ENCODE results near the gene CCDC7.
"Not testable (repeated sequence)": the region's sequence is repeated elsewhere in the genome, so short reads cannot be mapped to it uniquely, and the experiment has no call there.

Gene CCDC7

DNA sequence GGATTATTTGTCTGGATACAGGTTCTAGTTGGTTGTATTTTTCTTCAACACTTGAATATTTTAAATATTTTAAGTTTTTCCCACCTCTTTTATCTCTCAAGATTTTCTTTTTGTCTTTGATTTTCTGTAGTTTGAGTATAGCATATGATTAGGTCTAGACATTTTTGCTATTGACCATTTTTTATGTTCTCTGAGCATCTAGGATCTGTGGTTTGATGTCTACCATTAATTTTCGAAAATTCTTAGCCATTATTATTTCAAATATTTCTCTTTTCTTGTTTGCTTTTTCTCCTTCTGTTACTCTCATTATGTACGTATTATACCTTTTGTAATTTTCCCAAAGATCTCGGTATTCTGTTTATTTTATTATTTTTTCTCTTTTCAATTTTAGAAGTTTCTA is 293.0 kb downstream of the CCDC7 start:
- no peak for DNase-seq

DNA sequence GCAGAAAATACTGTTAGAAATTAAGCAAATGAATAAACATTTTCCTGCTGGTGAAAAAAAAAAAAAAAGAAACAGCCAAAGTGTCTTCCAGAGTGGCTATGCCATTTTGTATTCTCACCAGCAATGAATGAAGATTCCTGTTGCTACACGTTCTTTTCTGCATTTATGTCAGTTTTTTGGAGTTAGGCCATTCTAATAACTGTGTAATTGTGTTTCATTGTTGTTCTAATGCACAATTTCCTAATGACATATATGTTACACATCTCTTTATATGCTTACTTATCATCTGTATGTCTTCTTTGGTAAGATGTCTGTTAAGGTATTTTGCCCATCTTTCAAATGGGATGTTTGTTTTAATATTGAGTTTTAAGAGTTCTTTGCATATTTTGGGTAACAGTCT is 298.4 kb downstream of the CCDC7 start:
- no peak for DNase-seq

DNA sequence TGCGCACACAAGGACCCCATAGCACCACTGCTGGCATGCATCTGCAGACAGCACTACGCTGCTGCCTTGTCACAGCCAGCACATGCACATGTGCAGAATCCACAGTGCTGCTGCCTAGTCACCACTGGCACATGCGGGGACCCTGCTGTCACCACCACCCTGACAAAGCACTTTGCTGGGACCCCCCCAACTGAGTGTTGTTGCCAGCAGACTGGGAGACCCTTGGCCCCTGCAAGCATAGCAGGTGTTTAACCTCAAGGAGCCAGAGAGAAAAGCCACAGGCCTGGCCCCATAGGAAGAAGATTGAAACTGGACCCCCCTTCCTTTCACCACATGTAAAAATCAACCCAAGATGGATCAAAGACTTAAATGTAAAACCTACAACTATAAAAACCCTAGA is 300.9 kb downstream of the CCDC7 start:
- no peak for DNase-seq

DNA sequence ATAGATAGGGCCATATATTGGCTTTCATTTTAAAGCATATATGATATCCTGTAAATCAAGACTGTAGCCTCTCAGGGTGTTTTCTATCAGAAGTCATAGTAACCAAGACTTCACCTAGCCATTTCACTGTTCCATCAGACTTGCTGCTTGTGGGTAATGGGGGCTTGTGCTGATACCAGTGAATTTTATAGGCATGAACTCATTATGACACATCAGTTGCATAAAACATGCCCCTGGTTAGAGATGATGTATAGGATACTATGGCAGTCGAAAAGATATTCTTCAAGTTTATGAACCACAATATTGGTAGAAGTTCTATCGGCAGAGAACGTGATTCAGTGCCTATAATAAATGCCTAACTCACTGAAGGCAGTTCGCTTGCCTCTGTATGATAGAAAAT is 305.6 kb downstream of the CCDC7 start:
- no peak for DNase-seq

DNA sequence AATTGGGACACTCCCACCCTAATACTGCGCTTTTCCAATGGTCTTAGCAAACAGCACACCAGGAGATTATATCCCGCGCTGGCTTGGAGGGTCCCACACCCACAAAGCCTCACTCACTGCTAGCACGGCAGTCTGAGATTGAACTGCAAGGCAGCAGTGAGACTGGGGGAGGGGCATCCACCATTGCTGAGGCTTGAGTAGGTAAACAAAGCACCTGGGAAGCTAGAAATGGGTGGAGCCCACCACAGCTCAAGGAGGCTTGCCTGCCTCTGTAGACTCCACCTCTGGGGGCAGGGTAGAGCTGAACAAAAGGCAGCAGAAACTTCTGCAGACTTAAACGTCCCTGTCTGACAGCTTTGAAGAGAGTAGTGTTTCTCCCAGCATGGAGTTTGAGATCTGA is 309.0 kb downstream of the CCDC7 start:
- DNase-seq = not testable (repeated sequence)

DNA sequence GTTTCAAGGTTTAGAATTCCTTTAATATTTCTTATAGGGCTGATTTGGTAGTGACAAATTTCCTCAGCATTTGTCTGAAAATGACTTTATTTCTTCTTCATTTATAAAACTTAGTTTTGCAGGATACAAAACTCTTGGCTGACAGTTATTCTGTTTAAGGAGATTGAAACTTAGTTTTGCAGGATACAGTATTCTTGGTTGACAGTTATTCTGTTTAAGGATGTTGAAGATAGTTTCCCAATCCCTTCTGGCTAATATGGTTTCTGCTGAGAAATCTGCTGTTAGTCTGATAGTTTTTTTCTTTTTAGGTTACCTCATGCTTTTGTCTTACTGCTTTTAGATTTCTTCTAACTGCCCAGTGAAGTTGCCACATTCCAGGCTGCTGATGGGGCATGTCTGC is 325.3 kb downstream of the CCDC7 start:
- no peak for DNase-seq

DNA sequence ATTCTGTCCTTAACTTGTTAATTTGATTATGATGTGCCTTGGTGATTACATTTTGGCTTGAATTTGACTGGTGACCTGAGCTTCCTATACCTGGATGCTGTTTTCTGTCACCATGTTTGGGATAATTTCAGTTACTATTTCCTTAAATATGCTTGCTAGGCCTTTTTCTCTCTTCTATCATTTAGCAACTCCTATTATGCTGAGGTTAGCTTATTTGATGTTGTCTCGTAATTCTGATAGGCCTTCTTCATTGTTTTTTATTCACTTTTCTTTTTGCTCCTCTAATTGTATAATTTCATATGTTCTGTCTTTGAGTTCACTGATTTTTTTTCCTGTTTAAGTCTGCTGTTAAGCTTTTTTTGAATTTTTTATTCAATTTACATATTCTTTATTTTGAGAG is 327.2 kb downstream of the CCDC7 start:
- DNase-seq = no peak

DNA sequence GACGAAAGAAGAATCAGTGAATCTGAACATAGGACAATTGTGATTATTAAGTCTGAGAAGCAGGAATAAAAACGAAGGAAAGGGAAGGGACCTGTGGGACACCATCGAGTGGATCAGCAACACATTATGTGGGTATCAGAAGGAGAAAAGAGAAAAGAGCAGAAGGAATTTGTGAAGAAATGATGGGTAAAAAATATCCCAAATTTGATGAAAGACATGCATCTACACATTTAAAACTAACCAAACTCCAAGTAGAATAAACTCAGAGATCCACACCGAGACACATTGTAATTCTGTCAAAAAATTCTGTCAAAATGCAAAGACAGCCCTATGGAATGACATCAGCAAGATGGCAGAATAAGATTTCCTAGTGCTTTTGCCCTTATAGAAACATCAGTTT is 341.0 kb downstream of the CCDC7 start:
- no peak for DNase-seq

DNA sequence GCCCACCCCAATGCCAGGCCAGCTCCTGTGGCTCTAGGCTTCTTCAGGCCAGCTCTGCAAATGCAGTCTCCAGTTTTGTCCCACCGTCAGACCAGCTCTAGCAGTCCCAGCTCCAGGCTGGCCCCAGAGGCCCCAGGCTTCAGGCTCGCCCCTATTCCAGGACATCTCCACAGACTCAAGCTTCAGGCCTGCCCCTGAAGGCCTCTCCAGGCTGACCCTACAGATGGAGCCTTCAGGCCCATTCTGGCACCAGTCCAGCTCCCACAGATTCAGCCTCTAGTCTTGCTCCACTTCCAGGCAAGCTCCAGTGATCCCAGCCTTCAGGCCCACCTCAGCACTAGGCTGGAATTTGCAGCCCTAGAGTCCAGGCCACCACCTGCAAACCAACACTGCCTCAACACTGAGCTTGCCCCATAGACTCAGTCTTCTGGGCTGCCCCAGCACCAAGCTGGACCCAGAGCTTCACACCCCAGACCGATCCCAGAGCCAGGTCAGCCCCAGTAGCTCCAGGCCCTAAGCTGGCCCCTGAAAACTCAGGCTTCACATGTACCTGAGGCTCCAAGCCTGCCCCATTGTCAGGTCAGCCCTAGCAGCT is 341.8 kb downstream of the CCDC7 start:
- DNase-seq = no peak

DNA sequence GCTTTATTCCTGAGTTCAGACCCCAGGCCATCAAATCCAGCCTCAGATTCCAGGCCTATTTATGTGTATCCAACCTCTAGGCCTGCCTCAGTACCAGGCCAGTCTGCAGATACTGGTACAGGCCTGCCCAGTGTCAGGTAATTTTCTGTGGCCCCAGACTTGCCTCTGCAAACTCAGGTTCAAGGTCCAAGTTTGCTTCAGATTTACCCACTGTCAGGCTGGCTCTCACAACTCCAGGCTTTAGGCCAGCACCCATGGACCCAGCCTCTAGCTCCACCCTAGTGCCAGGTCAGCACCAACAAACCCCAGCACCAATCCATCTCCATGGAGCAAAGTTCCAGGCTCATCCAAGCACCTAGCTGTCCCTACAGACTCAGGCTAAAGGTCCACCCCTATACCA is 342.4 kb downstream of the CCDC7 start:
- DNase-seq = no peak

DNA sequence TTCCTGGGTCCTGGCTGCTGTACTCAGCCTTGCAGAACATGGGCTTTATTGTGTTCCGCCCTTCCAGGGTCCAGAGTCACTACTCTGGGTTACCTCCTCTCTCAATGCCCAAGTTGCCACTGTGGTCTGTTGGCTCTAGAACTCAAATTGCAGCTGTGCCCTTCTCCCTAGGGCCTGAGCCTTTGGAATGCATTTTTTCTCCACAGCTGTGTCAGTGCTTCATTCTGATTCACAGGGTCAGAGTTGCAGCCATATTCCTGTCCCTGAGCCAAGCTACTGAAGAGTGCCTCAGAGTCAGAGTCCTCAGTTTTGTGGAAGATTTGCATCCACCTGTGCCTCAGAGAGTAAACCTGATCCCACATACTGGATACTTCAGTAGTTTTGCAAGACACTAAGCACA is 344.5 kb downstream of the CCDC7 start:
- DNase-seq = no peak

DNA sequence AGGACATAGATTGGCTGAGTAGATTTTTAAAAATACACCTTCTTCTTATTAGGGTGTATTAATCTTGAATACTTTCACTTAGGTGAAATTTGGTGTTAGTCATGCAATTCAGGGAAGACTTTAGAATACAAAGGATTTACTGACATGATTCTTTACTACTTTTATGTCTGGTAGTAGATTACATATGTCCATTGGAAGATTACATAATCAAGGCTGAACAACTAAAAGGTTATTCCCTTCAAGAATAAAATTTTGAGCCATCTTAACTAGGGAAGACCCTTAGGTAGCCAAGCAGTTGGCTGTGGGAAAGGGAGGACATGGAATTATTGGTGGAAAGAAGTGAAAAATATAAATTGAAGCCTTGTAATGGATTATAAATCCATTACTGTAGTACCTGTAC is 347.1 kb downstream of the CCDC7 start:
- DNase-seq = no peak

DNA sequence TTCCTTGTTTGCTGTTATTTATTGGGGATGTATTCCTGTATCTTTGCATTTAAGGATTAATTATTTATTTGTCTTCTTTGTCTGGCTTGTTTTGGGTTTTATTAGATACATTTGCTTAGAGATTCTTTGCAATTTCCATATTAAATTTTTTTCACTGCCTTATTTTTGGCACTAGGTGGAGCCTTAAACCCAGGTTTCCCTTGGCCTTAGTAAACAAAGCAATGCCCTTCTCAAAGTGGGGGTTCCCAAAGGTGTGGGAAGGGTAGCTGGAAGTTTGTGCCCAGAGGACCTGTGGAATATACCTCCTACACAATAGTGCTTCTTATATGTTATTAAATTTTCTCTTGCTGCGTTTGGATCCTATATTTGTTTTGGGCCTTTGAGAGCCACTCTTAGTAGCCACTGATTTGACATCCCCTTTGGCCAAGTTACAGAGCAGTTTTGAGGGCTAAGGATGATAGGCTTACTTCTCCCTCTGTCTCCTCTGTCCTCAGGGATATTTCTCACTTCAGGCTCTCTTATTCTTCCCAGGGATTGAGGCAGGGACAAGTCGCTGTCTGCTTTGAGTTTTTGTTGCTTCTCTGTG is 349.8 kb downstream of the CCDC7 start:
- DNase-seq = no peak

DNA sequence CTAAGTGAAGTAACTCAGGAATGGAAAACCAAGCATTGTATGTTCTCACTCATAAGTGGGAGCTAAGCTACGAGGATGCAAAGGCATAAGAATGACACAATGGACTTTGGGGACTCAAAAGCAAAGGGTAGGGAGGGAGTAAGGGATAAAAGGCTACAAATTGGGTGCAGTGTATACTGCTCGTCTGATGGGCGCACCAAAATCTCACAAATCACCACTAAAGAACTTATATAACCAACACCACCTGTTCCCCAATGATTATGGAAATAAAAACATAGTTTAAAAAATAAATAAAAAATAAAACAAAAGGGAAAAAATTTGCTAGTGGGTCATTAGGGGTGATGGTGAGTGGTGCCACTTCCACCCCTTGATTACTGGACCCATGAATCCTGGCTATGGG is 351.5 kb downstream of the CCDC7 start:
- DNase-seq = not testable (repeated sequence)

DNA sequence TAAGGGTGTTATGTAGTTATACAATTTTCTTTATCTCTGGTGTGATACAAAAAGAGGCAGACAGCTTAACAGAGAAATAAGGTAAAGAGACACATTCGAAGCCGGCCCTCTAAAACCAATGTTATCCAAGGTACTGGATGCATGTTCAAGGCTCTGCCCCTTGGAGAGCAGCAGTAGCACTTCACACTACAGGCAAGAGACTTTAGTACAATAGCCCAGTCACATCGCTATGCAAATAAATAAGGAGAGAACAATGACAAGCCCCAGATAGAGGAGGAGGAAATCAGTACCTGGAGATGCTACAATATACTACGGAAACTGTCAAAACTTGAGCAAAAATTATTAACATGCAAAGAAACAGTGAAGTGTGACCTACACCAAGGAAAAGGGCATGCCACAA is 401.0 kb downstream of the CCDC7 start:
- no peak for DNase-seq

DNA sequence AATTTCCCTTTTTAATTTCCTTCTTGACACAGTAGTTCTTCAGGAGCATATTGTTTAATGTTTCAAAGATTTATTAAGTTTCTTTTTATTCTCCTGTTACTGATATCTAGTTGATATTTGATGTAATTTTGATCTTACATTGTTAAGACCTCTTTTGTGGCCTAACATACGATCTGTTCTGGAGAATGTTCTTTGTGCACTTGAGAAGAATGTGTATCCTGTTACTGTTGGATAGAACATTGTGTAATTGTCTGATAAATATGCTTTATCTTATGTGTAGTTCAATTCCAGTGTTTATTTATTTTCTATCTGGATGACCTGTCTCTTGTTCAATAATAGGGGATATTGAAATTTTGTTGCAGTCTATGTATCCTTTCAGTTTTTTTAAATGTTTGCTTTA is 405.4 kb downstream of the CCDC7 start:
- DNase-seq = no peak

DNA sequence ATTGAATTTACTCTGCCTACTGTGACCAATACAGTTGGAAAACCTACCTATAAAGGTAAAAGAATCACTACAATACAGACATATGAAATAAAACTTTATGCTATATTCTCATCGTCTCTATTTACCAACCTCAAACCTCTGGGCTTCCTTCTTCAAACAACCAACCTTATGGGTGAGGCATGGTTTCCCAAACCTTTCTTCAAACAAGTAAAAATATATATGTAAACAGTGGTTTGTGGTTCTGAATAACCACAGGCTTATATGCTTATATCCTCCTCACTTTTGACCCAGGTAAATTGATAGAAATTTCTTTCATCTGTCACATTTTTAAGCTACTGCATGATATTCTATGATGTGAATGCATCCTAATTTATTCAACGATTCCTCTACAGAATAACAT is 408.5 kb downstream of the CCDC7 start:
- DNase-seq = no peak

DNA sequence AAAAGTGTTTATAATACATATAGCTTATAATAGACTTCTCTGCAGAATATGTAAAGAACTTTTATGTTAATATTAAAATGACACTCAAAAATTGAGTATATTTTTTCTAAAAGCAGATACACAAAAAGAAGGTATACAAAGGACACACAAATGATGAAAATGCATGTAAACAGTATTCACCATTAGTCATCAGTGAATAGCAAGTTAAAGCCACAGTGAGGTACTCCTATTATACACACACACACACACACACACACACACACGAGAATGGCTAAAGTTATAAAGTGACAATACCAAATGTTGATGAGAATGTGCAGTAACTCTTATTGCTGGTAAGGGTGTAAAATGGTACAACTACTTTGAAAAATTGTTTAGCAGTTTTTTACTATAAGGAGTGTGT is 419.2 kb downstream of the CCDC7 start:
- no peak for DNase-seq

DNA sequence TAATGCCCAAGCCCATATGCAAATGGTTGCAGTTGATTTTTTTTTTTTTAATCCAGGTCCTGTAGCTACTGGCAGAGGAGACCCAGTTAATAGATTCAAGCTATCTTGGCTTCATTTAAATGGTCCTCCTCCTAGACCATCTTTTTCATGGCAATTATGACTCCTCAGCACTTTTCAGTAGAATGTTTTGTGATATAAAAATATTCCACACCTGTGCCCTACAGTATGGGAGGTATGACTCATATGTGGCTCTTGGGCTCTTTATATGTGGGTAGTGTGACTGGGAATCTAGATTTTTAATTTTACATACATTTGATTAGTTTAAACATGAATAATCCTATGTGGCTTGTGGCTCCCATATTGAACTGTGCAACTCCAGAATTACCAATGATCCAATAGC is 432.0 kb downstream of the CCDC7 start:
- DNase-seq = no peak

DNA sequence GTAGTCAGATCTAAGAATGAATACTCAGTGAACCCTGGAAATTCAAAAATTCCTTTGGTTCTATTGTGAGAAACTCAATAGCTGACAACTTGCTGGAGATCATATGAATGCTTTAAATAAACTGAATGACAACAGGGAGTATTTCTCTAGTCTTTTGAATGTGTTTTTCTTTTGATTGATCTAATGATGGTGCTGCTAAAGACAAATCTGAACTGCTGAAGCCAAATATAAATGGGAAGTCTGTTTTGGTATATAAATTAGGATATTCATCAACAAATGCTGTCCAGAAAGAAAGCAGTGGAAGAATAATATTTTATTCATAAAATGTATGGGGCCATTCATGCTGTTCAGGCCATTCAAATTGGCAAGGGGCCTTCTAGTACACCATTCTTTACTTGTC is 432.7 kb downstream of the CCDC7 start:
- DNase-seq = no peak

DNA sequence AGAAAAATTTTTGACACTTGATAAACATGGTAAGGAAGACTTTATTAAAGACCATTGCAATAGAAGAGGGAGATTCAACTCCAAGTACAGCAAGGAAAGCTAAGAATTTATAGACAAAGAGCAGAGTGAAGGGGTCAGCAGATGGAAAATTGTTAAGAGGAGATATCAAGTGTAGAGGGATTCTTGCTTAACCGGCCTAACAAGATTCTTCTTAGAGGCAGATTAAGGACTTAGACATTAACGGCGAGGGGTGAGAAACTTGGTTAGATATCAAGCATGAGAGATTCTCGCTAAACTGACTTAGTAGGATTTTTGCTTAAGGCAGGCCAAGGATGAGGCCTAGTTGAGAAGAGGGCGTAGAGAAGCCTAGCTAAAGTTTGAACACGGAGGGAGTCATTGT is 436.1 kb downstream of the CCDC7 start:
- no peak for DNase-seq

DNA sequence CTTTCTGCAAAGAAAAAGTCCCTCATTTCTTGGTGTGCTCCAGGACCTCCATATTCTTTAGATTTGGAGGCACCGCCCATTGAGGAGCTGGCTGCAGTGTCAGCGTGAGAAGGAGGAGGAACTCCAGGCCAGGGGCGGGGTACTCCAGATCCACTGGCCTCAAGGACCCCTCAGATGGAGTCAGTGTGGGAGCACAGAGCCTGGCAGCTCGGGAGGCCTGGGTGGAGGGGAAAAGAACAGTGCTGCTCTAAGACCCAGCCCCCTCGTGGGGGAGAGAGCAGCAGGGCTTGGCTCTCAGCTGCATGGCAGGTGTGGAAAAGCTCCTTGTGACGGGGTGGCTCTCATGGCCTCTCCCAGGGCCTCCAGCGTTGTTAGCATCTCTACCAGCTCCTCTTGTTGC is 441.5 kb downstream of the CCDC7 start:
- DNase-seq = no peak

DNA sequence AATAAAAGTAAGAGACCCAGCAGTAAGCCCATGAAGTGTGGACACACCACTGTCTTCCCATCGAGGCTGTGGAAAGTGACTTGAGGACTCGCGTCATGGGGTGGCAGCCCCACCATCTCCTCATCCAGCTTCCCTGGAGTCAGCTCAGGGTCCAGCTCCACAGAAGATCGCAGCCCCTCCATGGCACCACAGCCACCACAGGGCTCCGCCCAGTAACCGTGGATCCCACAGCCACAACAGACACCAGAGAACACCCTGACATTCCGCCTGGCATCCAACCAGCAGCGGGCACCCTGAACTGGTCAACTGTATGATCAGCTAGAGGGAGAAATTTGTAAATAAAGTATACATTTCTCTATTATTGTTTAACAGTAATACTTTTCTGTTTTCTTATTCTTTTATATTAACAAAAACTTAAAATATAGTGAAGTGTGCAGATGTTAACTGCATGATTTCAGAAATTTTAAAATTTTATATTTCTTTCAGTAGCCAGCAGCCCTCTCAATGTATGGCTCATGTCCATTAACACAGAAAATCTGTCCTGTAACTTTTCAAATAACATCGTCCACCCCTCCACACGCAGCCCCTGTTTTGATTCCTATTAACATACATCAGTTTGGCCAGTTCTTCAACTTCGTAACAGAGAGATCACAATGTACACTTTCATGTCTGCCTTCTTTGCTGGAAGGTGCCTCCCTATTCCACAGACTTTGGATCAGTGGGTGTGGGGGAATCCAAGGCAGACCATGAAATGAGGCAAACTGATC is 442.4 kb downstream of the CCDC7 start:
- no peak for DNase-seq

DNA sequence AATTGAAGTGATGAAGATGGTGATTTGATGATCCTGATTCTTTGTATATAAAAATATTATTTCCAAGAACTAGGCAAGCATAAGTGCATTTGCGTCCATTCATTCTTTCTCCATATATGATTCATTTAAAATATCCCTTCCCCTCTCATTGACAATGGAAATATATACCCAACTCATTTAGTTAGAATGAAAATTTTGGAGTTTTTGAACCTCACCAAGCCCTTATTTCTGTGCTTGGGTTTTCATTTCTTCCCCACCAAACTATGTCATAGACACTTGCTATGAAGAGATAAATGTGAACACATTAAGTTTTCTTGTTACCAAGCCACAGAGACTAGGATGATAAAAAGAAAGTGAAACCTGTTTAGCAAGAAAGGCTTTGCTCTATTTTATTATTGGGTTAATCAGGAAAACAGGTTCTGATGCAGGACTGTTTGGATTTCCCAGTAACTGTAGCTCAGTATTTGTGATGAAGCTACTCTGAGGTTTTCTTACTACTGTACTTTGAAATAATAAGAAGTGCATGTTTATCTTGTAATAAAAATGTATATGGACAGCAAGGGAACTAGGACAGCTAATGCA is 443.8 kb downstream of the CCDC7 start:
- DNase-seq = no peak
